Right lobe of liver (tissue), 4 donors: ENCODE measurements around the gene C9.

Experiments used
- CTCF ChIP-seq, 4 donors: fragments of 200-600 bp in 3 of 4; fragments of 450-650 bp in 1 of 4; IDR thresholded peaks; one replicate each; pipeline versions ENCODE4 v1.5.1 to v1.8.0; 2016 to 2022; ENCODE audit warnings: antibody characterized with exemption in 4 of 4, mild to moderate bottlenecking in 2 of 4
- POLR2A ChIP-seq: fragments of 450-650 bp; IDR thresholded peaks from one replicate; pipeline ENCODE4 v1.6.1; 2017; ENCODE audit warnings: antibody characterized with exemption, mild to moderate bottlenecking
- donor health status: DM: no; HTN: no; CAD: no.
- donor health status: DM: no; HTN: no; CAD: no.
- donor health status: DM: no; HTN: yes; CAD: no.

DNA sequence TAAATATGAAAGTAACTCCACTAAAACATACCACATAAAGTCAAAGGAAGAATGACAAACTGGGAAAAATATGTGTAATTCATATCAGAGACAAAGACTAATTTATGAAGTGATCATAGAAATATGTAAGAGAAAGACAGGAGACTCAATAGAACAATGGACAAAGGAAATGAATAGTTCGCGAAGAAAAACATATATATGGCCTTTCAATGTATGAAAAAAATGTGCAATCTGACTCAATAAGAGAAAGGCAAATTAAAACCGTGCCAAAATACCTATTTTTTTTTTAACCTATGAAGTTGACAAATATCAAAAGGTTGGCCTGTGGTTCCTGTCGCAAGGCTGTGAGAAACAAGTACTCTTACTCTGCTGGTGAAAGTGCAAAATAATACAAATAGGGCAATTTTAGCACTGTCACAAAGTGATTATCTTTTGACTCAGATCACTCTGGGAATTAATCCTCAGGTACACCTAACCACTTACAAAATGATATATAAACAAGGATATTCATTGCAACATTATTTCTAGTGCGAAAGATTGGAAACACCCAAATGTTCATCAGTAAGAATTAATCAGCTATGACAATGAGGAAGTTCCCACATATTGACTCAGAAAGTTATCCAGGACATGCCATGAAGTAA is 3.7 kb downstream of the C9 start:
- TF ChIP-seq CTCF (IDR thresholded peaks at IDR 0.05) (no peak), POLR2A (no peak)
